ENCODE data around the gene NOD1.
A peak's percentile ranks its signal among the peaks of the same experiment; 100 is the strongest.
"Not testable (repeated sequence)": the region's sequence is repeated elsewhere in the genome, so short reads cannot be mapped to it uniquely, and the experiment has no call there.

The NOD1 gene

GRCh38 chr7:30412782-30413504 is 65.6 kb downstream of the NOD1 start:
- peak in 1 of 2 donors; percentile 4 for DNase-seq (ENCODE audit: low read depth in 2 of 2)

GRCh38 chr7:30411897-30412296 is 66.7 kb downstream of the NOD1 start:
- DNase-seq (ENCODE audit: low read depth in 2 of 2): no peak

- DNase-seq (ENCODE audit: low read depth in 2 of 2): no peak
Observed at GRCh38 chr7:30411173-30411572, 67.4 kb downstream of the NOD1 start.

GRCh38 chr7:30406664-30407425 is 71.7 kb downstream of the NOD1 start:
- DNase-seq (ENCODE audit: low read depth in 2 of 2): no peak

- no peak for DNase-seq (ENCODE audit: low read depth in 2 of 2)
Observed at GRCh38 chr7:30405179-30405578, 73.4 kb downstream of the NOD1 start.

- no peak for DNase-seq (ENCODE audit: low read depth in 2 of 2)
Observed at GRCh38 chr7:30403477-30403876, 75.1 kb downstream of the NOD1 start.

GRCh38 chr7:30396389-30396788 is 82.2 kb downstream of the NOD1 start:
- no peak for DNase-seq (ENCODE audit: low read depth in 2 of 2)

- DNase-seq (ENCODE audit: low read depth in 2 of 2): no peak
Observed at GRCh38 chr7:30395676-30396075, 82.9 kb downstream of the NOD1 start.

GRCh38 chr7:30391806-30392205 is 86.8 kb downstream of the NOD1 start:
- DNase-seq (ENCODE audit: low read depth in 2 of 2): no peak

GRCh38 chr7:30390736-30391636 is 87.6 kb downstream of the NOD1 start:
- DNase-seq (ENCODE audit: low read depth in 2 of 2): no peak

GRCh38 chr7:30389791-30390190 is 88.8 kb downstream of the NOD1 start:
- no peak for DNase-seq (ENCODE audit: low read depth in 2 of 2)

GRCh38 chr7:30382607-30383006 is 96.0 kb downstream of the NOD1 start:
- DNase-seq (ENCODE audit: low read depth in 2 of 2): no peak

GRCh38 chr7:30380824-30381223 is 97.8 kb downstream of the NOD1 start:
- not testable (repeated sequence) for DNase-seq (ENCODE audit: low read depth in 2 of 2)

- DNase-seq (ENCODE audit: low read depth in 2 of 2): no peak
Observed at GRCh38 chr7:30380294-30380693, 98.3 kb downstream of the NOD1 start.

GRCh38 chr7:30379741-30380140 is 98.8 kb downstream of the NOD1 start:
- no peak for DNase-seq (ENCODE audit: low read depth in 2 of 2)

GRCh38 chr7:30379131-30379530 is 99.5 kb downstream of the NOD1 start:
- no peak for DNase-seq (ENCODE audit: low read depth in 2 of 2)

- no peak for DNase-seq (ENCODE audit: low read depth in 2 of 2)
Observed at GRCh38 chr7:30378275-30378674, 100.3 kb downstream of the NOD1 start.
